ENCODE results near the gene STAG1.

- no peak for TF ChIP-seq CTCF (IDR thresholded peaks at IDR 0.05; ENCODE audit: low read depth, low read length)
- TF ChIP-seq EZH2phosphoT487 (IDR thresholded peaks at IDR 0.05; ENCODE audit: low read depth): no peak
Measured at GRCh38 chr3:136637176-136637575, 115.0 kb downstream of the STAG1 start.

All from OCI-LY3 (cell line).